ENCODE results near the gene DAPP1.
A peak's percentile ranks its signal among the peaks of the same experiment; 100 is the strongest.

Gene DAPP1

DNA sequence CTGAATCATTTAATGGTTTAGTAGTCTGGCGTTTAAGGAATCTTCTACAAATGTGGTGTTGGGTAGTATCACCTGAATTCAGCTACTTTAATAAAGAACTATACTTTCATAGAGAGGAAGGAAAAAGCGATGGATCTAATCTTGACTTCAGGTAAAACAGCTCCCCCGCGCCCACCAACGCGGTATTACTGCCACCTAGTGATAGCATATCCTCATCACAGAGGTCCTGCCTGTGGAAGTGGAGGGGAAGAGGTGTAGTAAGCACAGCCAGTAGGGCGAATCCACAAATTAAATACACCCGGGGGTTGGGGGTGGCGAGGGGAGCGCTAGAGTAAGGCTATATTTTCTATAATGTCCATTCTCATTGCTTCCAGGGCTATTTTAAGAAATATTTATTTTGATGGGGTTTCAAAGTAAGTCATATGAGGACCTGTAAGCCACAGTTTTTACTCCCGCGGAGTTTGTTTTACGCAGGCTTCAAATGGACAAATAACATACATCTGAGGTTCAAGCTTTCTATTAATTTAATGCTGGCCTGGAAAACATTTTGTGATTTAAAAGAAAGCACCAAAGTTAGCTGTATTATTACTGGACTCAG, 8.3 kb upstream of the DAPP1 start:
- Histone ChIP-seq H3K23ac (ENCODE audit: low read length) (no peak overlapping the region), H3K79me2 (ENCODE audit: control insufficient read depth, insufficient read depth, low read length) (no peaks in the 10 kb centered on the region), H2BK15ac (replicated peaks; ENCODE audit: low read depth) (no peak overlapping the region), H3K4me3 (ENCODE audit: low read length) (no peak overlapping the region), H2BK5ac (ENCODE audit: low read length) (no peak overlapping the region), H3K4ac (ENCODE audit: low read depth, low read length) (no peak overlapping the region), H3K4me1 (ENCODE audit: control insufficient read depth, low read depth, low read length) (no peaks in the 10 kb centered on the region), H3K27ac (ENCODE audit: low read depth, low read length) (no peak overlapping the region), H3K36me3 (ENCODE audit: control insufficient read depth, insufficient read depth, low read length) (no peaks in the 10 kb centered on the region), H3K18ac (ENCODE audit: low read length) (no peak overlapping the region), H3K79me1 (ENCODE audit: low read length) (no peaks in the 10 kb centered on the region), H3K27me3 (ENCODE audit: insufficient read depth, low read length, poor library complexity) (no peaks in the 10 kb centered on the region), H3K4me2 (ENCODE audit: low read length) (no peak overlapping the region), H2AK5ac (ENCODE audit: low read length) (no peak overlapping the region), H4K5ac (ENCODE audit: low read length) (no peak overlapping the region), H3K56ac (ENCODE audit: low read length) (no peak overlapping the region), H3K9ac (ENCODE audit: low read length) (no peak overlapping the region), H4K8ac (ENCODE audit: low read depth, low read length) (no peak overlapping the region), H2BK120ac (ENCODE audit: low read depth, low read length) (no peak overlapping the region)
- no CpG with 5 or more reads among the region's 13 CpGs for WGBS (ENCODE audit: extremely low coverage, insufficient coverage, low lambda C conversion rate)
- DNase-seq: peak; percentile 85

DNA sequence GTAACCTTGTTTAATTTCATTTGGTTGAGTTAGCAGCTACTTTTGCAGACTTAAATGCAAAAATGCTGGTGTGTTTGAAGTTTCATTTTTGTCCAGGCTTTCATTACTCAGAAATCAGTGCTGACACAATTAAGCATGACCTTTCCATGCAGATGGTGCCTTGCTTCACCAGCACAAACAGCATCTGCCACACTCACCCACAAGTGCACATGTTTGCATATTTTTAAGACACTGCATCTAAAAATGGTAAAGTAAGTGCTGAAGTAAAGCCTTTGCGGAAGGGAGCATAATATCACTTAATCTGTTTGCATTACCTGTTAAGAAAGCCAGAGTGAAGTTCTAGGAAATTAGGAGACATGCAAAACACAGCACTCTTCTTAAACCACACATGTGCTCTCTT, 7.3 kb upstream of the DAPP1 start:
- H2BK120ac ChIP-seq (ENCODE audit: low read depth, low read length): no peak overlapping the region
- H4K5ac ChIP-seq (ENCODE audit: low read length): no peak overlapping the region
- H4K8ac ChIP-seq (ENCODE audit: low read depth, low read length): no peak overlapping the region
- H3K79me2 ChIP-seq (ENCODE audit: control insufficient read depth, insufficient read depth, low read length): no peaks in the 10 kb centered on the region
- no peak overlapping the region for H3K23ac ChIP-seq (ENCODE audit: low read length)
- no peak overlapping the region for H3K4me2 ChIP-seq (ENCODE audit: low read length)
- no peak for DNase-seq
- H3K36me3 ChIP-seq (ENCODE audit: control insufficient read depth, insufficient read depth, low read length): no peaks in the 10 kb centered on the region
- H2BK5ac ChIP-seq (ENCODE audit: low read length): no peak overlapping the region
- no peak overlapping the region for H2AK5ac ChIP-seq (ENCODE audit: low read length)
- no peak overlapping the region for H3K18ac ChIP-seq (ENCODE audit: low read length)
- no peaks in the 10 kb centered on the region for H3K27me3 ChIP-seq (ENCODE audit: insufficient read depth, low read length, poor library complexity)
- H3K79me1 ChIP-seq (ENCODE audit: low read length): no peaks in the 10 kb centered on the region
- H3K56ac ChIP-seq (ENCODE audit: low read length): no peak overlapping the region
- H3K4me1 ChIP-seq (ENCODE audit: control insufficient read depth, low read depth, low read length): no peaks in the 10 kb centered on the region
- H3K4me3 ChIP-seq (ENCODE audit: low read length): no peak overlapping the region
- WGBS (ENCODE audit: extremely low coverage, insufficient coverage, low lambda C conversion rate): no CpG with 5 or more reads among the region's 1 CpG
- H2BK15ac ChIP-seq (replicated peaks; ENCODE audit: low read depth): no peak overlapping the region
- no peak overlapping the region for H3K27ac ChIP-seq (ENCODE audit: low read depth, low read length)
- H3K9ac ChIP-seq (ENCODE audit: low read length): no peak overlapping the region
- H3K4ac ChIP-seq (ENCODE audit: low read depth, low read length): no peak overlapping the region

DNA sequence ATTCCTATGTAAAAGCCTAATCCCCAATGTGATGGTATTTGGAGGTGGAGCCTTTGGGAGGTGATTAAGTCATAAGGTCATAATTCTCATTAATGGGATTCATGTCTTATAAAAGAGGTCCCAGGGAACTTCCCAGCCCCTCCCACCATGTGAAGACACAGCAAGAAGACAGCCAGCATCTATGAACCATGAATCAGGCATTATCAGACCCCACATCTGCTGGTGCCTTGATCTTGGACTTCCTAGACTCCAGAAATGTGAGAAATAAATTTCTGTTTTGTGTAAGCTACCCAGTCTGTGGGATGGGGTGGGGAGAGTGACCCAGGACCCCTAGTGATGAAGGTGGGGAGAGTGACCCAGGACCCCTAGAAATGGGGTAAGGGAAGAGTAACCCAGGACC, 6.1 kb upstream of the DAPP1 start:
- no peaks in the 10 kb centered on the region for H3K79me2 ChIP-seq (ENCODE audit: control insufficient read depth, insufficient read depth, low read length)
- no peak overlapping the region for H2BK5ac ChIP-seq (ENCODE audit: low read length)
- no peaks in the 10 kb centered on the region for H3K4me1 ChIP-seq (ENCODE audit: control insufficient read depth, low read depth, low read length)
- H3K4ac ChIP-seq (ENCODE audit: low read depth, low read length): no peak overlapping the region
- H3K27ac ChIP-seq (ENCODE audit: low read depth, low read length): no peak overlapping the region
- no peak overlapping the region for H2BK15ac ChIP-seq (replicated peaks; ENCODE audit: low read depth)
- no peak overlapping the region for H3K4me2 ChIP-seq (ENCODE audit: low read length)
- no peak overlapping the region for H3K23ac ChIP-seq (ENCODE audit: low read length)
- H4K8ac ChIP-seq (ENCODE audit: low read depth, low read length): no peak overlapping the region
- no peaks in the 10 kb centered on the region for H3K79me1 ChIP-seq (ENCODE audit: low read length)
- no peak overlapping the region for H2AK5ac ChIP-seq (ENCODE audit: low read length)
- no peak for DNase-seq
- H3K36me3 ChIP-seq (ENCODE audit: control insufficient read depth, insufficient read depth, low read length): no peaks in the 10 kb centered on the region
- H3K27me3 ChIP-seq (ENCODE audit: insufficient read depth, low read length, poor library complexity): no peaks in the 10 kb centered on the region
- no peak overlapping the region for H4K5ac ChIP-seq (ENCODE audit: low read length)
- no peak overlapping the region for H3K4me3 ChIP-seq (ENCODE audit: low read length)
- H3K18ac ChIP-seq (ENCODE audit: low read length): no peak overlapping the region
- H3K9ac ChIP-seq (ENCODE audit: low read length): no peak overlapping the region
- no peak overlapping the region for H2BK120ac ChIP-seq (ENCODE audit: low read depth, low read length)
- no peak overlapping the region for H3K56ac ChIP-seq (ENCODE audit: low read length)

GRCh38 chr4:99811117-99811516, 5.5 kb upstream of the DAPP1 start:
- H2BK15ac ChIP-seq (replicated peaks; ENCODE audit: low read depth): peak overlapping the region; percentile 20
- no peak for DNase-seq
- no peak overlapping the region for H2AK5ac ChIP-seq (ENCODE audit: low read length)
- no peaks in the 10 kb centered on the region for H3K79me1 ChIP-seq (ENCODE audit: low read length)
- no peak overlapping the region for H3K56ac ChIP-seq (ENCODE audit: low read length)
- no peak overlapping the region for H2BK5ac ChIP-seq (ENCODE audit: low read length)
- H3K36me3 ChIP-seq (ENCODE audit: control insufficient read depth, insufficient read depth, low read length): no peaks in the 10 kb centered on the region
- H3K4me3 ChIP-seq (ENCODE audit: low read length): no peak overlapping the region
- no peak overlapping the region for H3K9ac ChIP-seq (ENCODE audit: low read length)
- WGBS (ENCODE audit: extremely low coverage, insufficient coverage, low lambda C conversion rate): no CpG with 5 or more reads among the region's 1 CpG
- no peak overlapping the region for H3K23ac ChIP-seq (ENCODE audit: low read length)
- no peaks in the 10 kb centered on the region for H3K4me1 ChIP-seq (ENCODE audit: control insufficient read depth, low read depth, low read length)
- H3K27me3 ChIP-seq (ENCODE audit: insufficient read depth, low read length, poor library complexity): no peaks in the 10 kb centered on the region
- no peak overlapping the region for H3K4ac ChIP-seq (ENCODE audit: low read depth, low read length)
- H3K4me2 ChIP-seq (ENCODE audit: low read length): no peak overlapping the region
- no peak overlapping the region for H3K18ac ChIP-seq (ENCODE audit: low read length)
- H3K27ac ChIP-seq (ENCODE audit: low read depth, low read length): no peak overlapping the region
- no peaks in the 10 kb centered on the region for H3K79me2 ChIP-seq (ENCODE audit: control insufficient read depth, insufficient read depth, low read length)
- no peak overlapping the region for H4K8ac ChIP-seq (ENCODE audit: low read depth, low read length)
- no peak overlapping the region for H2BK120ac ChIP-seq (ENCODE audit: low read depth, low read length)
- no peak overlapping the region for H4K5ac ChIP-seq (ENCODE audit: low read length)

DNA sequence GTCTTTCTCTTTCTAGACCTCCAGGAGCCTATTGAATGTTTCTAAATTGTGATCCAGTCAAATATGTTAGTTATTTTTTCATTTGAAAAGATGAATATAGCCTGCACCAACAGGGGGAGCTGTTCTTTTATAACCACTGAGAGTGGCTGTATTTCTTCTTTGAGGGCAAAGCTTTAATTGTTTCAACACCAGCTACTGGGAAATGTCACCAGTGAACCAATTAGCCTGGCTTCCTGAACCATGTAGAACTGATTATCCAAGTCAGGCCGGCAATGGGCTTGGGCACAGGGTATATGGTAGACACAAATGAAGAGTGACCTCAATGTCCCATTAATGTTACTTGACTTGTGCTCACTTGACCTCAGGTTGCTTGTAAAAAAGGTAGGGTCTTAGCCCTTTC, 4.8 kb upstream of the DAPP1 start:
- Histone ChIP-seq H4K8ac (ENCODE audit: low read depth, low read length) (no peak overlapping the region), H2BK5ac (ENCODE audit: low read length) (no peak overlapping the region), H3K18ac (ENCODE audit: low read length) (no peak overlapping the region), H2AK5ac (ENCODE audit: low read length) (no peak overlapping the region), H2BK120ac (ENCODE audit: low read depth, low read length) (no peak overlapping the region), H3K56ac (ENCODE audit: low read length) (no peak overlapping the region), H3K4me1 (ENCODE audit: control insufficient read depth, low read depth, low read length) (no peaks in the 10 kb centered on the region), H3K23ac (ENCODE audit: low read length) (no peak overlapping the region), H3K27ac (ENCODE audit: low read depth, low read length) (no peak overlapping the region), H3K79me2 (ENCODE audit: control insufficient read depth, insufficient read depth, low read length) (no peaks in the 10 kb centered on the region), H3K9ac (ENCODE audit: low read length) (no peak overlapping the region), H4K5ac (ENCODE audit: low read length) (no peak overlapping the region), H3K4me3 (ENCODE audit: low read length) (no peak overlapping the region), H3K36me3 (ENCODE audit: control insufficient read depth, insufficient read depth, low read length) (no peaks in the 10 kb centered on the region), H2BK15ac (replicated peaks; ENCODE audit: low read depth) (no peak overlapping the region), H3K79me1 (ENCODE audit: low read length) (no peaks in the 10 kb centered on the region), H3K4me2 (ENCODE audit: low read length) (no peak overlapping the region), H3K4ac (ENCODE audit: low read depth, low read length) (no peak overlapping the region), H3K27me3 (ENCODE audit: insufficient read depth, low read length, poor library complexity) (no peaks in the 10 kb centered on the region)
- no CpG with 5 or more reads among the region's 1 CpG for WGBS (ENCODE audit: extremely low coverage, insufficient coverage, low lambda C conversion rate)
- DNase-seq: peak; percentile 59

GRCh38 chr4:99815597-99816011, 1.0 kb upstream of the DAPP1 start:
- Histone ChIP-seq H3K56ac (ENCODE audit: low read length) (no peak overlapping the region), H3K36me3 (ENCODE audit: control insufficient read depth, insufficient read depth, low read length) (no peaks in the 10 kb centered on the region), H2BK5ac (ENCODE audit: low read length) (no peak overlapping the region), H3K18ac (ENCODE audit: low read length) (no peak overlapping the region), H3K79me2 (ENCODE audit: control insufficient read depth, insufficient read depth, low read length) (no peaks in the 10 kb centered on the region), H3K4me1 (ENCODE audit: control insufficient read depth, low read depth, low read length) (no peaks in the 10 kb centered on the region), H3K27ac (ENCODE audit: low read depth, low read length) (no peak overlapping the region), H2BK120ac (ENCODE audit: low read depth, low read length) (no peak overlapping the region), H3K4me3 (ENCODE audit: low read length) (no peak overlapping the region), H3K4me2 (ENCODE audit: low read length) (no peak overlapping the region), H2AK5ac (ENCODE audit: low read length) (no peak overlapping the region), H3K79me1 (ENCODE audit: low read length) (no peaks in the 10 kb centered on the region), H3K23ac (ENCODE audit: low read length) (no peak overlapping the region), H3K9ac (ENCODE audit: low read length) (no peak overlapping the region), H2BK15ac (replicated peaks; ENCODE audit: low read depth) (no peak overlapping the region), H3K4ac (ENCODE audit: low read depth, low read length) (no peak overlapping the region), H4K5ac (ENCODE audit: low read length) (no peak overlapping the region), H4K8ac (ENCODE audit: low read depth, low read length) (no peak overlapping the region), H3K27me3 (ENCODE audit: insufficient read depth, low read length, poor library complexity) (no peaks in the 10 kb centered on the region)
- DNase-seq: no peak
- no CpG with 5 or more reads among the region's 1 CpG for WGBS (ENCODE audit: extremely low coverage, insufficient coverage, low lambda C conversion rate)
